NT2/D1 (cell line): ENCODE measurements around the gene SLC34A3.

Experiments
- SUZ12 ChIP-seq: IDR thresholded peaks from 2 replicates; pipeline ENCODE4 v1.6.1; 2011; ENCODE audit not compliant: insufficient read length, insufficient read depth; ENCODE audit errors: extremely low read depth
- YY1 ChIP-seq: IDR thresholded peaks from 2 replicates; pipeline ENCODE4 v1.6.1; 2011; ENCODE audit not compliant: insufficient read length, insufficient read depth

DNA sequence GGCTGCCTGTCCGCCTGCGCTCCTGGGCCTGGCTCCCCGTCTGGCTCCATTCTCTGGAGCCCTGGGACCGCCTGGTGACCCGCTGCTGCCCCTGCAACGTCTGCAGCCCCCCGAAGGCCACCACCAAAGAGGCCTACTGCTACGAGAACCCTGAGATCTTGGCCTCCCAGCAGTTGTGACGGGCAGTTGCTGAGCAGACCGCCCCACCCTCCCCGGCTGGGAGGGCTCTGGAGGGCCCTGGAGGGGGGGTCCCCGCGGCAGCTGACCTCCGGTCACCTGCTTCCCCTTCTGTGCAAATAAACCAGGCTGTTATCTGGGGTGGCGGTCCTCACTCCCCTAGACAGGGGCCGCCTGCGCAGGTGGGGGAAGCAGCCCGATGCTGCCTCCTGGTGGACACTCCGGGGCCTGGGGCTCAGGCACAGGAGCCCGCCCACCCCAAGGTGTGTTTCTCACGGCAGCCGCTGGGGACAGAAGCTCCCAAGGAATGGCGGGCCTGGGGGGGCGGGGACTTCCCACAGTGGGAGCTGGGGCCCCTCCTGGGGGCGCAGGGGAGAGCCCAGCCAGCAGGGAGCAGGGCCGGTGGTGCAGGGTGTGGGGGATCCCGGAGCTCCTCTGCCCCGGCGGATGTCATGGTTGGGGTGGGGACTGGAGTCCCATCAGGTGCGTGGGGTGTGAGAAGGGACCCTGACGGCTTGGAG is 5.7 kb downstream of the SLC34A3 start:
- TF ChIP-seq YY1, result no peak
- TF ChIP-seq SUZ12, result no peak
